Astrocyte of the hippocampus (primary cell): ENCODE results near the gene PHRF1.

Experiments used
- DNase-seq: peaks from one replicate; pipeline ENCODE4 v3.0.0; 2011; ENCODE audit warnings: low read depth, low spot score

The PHRF1 gene, protein sequence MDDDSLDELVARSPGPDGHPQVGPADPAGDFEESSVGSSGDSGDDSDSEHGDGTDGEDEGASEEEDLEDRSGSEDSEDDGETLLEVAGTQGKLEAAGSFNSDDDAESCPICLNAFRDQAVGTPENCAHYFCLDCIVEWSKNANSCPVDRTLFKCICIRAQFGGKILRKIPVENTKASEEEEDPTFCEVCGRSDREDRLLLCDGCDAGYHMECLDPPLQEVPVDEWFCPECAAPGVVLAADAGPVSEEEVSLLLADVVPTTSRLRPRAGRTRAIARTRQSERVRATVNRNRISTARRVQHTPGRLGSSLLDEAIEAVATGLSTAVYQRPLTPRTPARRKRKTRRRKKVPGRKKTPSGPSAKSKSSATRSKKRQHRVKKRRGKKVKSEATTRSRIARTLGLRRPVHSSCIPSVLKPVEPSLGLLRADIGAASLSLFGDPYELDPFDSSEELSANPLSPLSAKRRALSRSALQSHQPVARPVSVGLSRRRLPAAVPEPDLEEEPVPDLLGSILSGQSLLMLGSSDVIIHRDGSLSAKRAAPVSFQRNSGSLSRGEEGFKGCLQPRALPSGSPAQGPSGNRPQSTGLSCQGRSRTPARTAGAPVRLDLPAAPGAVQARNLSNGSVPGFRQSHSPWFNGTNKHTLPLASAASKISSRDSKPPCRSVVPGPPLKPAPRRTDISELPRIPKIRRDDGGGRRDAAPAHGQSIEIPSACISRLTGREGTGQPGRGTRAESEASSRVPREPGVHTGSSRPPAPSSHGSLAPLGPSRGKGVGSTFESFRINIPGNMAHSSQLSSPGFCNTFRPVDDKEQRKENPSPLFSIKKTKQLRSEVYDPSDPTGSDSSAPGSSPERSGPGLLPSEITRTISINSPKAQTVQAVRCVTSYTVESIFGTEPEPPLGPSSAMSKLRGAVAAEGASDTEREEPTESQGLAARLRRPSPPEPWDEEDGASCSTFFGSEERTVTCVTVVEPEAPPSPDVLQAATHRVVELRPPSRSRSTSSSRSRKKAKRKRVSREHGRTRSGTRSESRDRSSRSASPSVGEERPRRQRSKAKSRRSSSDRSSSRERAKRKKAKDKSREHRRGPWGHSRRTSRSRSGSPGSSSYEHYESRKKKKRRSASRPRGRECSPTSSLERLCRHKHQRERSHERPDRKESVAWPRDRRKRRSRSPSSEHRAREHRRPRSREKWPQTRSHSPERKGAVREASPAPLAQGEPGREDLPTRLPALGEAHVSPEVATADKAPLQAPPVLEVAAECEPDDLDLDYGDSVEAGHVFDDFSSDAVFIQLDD (N-terminal part only)

GRCh38 chr11:575996-576768 is at the start of gene PHRF1:
TSS of gene PHRF1 (plus strand) at chr11:576470. CDS start at chr11:581513, 5,043 bp downstream.
- peak; percentile 97 for DNase-seq

GRCh38 chr11:528166-528814 is 48.0 kb upstream of the PHRF1 start:
- DNase-seq: no peak

- DNase-seq: no peak
These were observed 47.2 kb upstream of the PHRF1 start for GRCh38 chr11:528815-529727.

DNA sequence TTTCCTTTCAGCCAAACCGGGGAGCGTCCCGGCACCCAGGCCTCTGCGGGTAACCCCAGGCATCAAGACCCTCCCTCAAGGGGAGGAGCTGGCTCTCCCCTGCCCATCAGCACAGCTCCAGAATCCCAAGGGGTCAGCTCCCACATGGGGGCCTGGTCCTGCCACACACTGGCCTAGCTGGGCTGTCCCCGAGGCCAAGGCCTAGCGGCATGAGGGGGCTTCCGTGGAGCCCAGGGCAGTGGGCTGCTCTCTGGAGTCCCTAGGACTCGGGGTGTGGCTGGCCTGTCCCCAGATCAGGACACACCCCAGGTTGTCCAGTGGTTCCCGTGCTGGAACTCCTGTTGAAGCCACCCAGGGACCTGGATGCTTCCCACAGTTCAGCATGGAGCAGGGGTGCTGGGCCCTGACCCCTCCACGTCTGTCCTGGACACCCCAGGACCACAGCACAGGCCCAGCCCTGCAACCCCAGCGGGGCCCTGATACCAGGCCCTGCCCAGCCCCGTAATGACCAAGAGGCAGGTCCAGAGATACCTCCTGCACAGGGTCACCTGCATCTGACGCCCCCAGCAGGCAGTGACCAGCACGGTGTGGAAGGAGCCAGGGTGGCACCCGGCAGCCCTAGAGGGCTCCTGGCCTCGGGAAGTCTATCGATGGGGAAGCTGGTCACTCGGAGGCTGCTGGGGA is 46.4 kb upstream of the PHRF1 start:
- DNase-seq: no peak

DNA sequence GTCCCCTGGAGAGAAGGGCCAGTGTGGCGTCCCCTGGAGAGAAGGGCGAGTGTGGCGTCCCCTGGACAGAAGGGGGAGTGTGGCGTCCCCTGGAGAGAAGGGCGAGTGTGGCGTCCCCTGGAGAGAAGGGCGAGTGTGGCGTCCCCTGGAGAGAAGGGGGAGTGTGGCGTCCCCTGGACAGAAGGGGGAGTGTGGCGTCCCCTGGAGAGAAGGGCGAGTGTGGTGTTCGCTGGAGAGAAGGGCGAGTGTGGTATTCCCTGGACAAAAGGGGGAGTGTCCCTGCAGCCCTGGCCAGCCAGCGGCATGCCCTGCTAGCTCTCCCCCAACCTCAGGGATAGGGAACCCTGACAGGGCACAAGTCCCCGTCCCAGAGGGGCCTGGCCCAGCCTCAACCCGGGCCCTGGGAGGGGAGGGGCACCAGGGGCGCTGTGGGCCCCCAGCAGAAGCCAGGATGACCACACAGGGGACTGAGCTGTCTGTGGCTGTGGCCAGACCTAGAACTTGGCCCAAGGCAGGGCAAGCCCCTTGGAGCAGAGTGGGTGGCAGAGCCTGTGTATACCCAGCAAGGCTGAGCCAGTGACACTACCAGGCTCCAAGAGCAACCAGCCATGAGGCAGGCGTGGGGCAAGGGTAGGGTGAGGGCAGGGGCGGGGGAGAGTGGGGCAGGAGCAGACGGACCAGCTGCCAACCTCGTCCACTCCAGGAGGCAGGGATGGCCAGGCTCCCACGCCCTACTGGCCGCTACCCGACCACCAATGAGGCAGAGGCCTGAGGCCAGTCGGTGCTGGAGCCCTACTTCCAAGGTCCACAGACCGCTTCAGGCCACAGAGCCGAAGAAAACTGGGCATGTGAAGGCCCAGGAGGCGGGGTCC is 45.1 kb upstream of the PHRF1 start:
- no peak for DNase-seq

GRCh38 chr11:531919-532526 is 44.2 kb upstream of the PHRF1 start:
- DNase-seq: no peak

GRCh38 chr11:532527-532985 is 43.7 kb upstream of the PHRF1 start:
- no peak for DNase-seq

GRCh38 chr11:532986-533585 is 43.2 kb upstream of the PHRF1 start:
- no peak for DNase-seq

DNA sequence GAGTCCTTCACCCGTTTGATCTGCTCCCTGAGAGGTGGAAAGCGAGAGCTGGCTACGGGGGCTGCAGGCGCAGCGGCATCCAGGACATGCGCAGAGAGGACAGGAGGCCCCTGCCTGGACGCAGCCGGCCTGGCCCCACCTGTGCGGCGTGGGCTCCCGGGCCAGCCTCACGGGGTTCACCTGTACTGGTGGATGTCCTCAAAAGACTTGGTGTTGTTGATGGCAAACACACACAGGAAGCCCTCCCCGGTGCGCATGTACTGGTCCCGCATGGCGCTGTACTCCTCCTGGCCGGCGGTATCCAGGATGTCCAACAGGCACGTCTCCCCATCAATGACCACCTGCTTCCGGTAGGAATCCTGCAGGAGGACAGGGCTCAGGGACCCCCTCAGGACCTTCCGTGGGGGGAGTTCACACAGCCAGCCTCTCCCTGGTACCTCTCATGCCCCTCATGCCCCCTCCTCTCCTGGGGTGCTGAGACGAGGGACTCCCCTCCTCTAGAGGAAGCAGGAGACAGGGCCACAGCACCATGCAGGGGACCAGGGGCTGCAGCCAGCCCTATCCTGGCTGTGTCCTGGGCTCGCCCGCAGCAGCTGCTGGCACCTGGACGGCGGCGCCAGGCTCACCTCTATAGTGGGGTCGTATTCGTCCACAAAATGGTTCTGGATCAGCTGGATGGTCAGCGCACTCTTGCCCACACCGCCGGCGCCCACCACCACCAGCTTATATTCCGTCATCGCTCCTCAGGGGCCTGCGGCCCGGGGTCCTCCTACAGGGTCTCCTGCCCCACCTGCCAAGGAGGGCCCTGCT is 42.5 kb upstream of the PHRF1 start:
- no peak for DNase-seq

- peak; percentile 61 for DNase-seq
These were observed 41.7 kb upstream of the PHRF1 start for GRCh38 chr11:534396-535209.

- no peak for DNase-seq
These were observed 41.1 kb upstream of the PHRF1 start for GRCh38 chr11:535210-535518.

DNA sequence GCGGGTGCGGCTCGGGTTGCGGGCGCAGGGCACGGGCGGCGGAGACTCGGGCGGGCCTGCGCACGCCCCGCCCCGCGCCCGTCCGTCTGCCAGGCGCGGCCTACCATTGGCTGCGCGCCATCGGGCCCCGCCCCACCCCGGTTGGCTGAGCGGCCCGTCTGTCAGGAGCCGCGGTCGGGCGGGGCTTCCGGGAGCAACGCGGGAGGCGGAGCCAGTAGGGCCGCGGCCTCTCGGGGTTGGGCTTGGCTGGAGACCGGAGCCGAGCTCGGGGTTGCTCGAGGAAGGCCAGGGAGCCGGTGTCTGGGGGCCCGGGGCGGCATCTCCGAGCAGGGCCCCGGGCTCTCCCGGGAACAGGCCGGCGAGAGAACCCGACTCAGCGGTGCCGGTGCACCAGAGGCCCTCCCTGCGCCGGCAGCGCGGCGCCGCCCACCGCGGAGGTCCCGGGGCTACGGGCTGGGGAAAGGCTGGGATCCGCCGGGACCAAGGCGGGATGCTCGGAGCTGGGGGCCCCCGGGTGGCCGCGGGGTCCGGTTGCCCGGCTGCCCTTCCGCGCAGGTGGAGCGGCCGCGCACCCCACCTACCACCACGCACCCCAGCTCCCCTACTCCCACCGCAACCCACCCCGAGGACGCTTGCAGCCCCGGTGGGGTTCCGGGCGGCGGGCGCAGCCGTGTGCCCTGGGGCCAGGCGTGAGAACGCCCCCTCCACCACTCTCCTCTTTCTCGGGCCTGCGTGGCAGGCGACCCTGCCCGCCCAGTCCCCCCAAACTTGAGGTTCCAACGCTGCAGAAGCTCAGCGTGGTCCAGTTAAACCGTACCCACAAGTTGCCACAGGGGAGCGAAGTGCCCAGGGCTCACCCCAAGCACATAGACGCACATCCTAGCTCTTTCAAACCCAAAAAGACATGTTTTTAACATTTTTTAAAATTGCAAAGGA is 40.5 kb upstream of the PHRF1 start, which contains the start of gene HRAS:
Gene HRAS, minus strand, starts transcription at position 58 of the 936 bp plus-strand sequence.
- DNase-seq: peak; percentile 99

DNA sequence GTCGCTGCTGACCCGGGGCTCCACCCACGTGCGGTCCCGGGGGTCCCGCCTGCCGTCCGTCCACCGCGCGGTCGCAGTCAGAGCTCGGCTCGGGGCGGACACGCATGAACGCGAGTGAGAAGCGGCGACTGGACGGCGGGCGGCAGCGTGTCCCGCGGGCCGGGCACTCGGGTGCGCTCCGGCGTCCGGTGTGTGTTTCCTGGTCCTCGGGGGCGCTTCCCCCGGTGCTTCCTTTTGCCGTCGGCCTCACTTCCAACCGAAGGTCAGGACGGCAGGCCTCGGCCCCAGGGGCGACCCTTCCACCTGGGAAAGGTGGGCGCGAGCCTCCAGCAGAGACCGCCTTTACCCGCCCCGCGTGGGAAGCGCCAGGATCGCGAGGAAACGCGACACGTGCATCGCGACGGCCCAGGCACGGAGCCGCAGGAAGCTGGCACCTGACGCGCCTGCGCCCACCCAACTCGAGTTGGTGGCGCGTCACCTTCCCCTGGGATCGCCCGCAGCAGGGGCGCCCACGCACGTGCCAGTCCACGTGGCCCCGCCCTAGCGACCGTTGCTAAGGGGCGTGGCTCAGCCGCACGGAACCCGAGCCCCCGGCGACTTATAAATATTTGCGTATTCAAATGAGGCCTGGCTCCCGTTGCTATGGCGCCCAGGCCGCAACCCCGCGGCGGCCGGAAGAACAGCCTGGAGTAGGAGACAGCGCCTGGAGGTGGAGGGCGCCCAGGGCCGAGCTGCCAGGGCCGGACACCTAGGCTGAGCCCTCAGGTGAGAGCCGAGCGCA is 39.2 kb upstream of the PHRF1 start, which contains the start of gene LRRC56:
Gene LRRC56, plus strand, starts transcription at position 687 of the 781 bp plus-strand sequence. CDS start 3,158 bp downstream, outside the sequence.
- DNase-seq: peak; percentile 90
